H1 (cell line): ENCODE measurements around the gene HEXIM2. TPM values are rescaled to one million over a fixed set of nuclear protein-coding genes. Genes with fewer than 3 reads are reported as not detected.

Experiments used
- ASH2L ChIP-seq: fragments of 200-600, 300-600 bp; sonication (generic); IDR thresholded peaks from one replicate; pipeline ENCODE4 v1.7.1; 2017; ENCODE audit warnings: low read length
- EP300 ChIP-seq, 2 experiments: IDR thresholded peaks; 1 replicate in 1 of 2; 2 replicates in 1 of 2; pipeline ENCODE4 v1.6.1; 2011 to 2012; ENCODE audit warnings: low read depth in 2 of 2, low read length in 2 of 2, mild to moderate bottlenecking in 2 of 2, borderline replicate concordance in 1 of 2, inconsistent platforms in 1 of 2, moderate library complexity in 1 of 2
- FOSL1 ChIP-seq: IDR thresholded peaks from 2 replicates; pipeline ENCODE4 v1.6.1; 2011; ENCODE audit warnings: mild to moderate bottlenecking, low read depth, low read length, moderate library complexity; ENCODE audit not compliant: insufficient read depth
- MAX ChIP-seq: IDR thresholded peaks from 2 replicates; pipeline ENCODE4 v1.6.1; 2012; ENCODE audit warnings: inconsistent platforms
- NRF1 ChIP-seq: IDR thresholded peaks from 2 replicates; pipeline ENCODE4 v1.6.1; 2011; ENCODE audit warnings: mild to moderate bottlenecking, low read depth, low read length, improper control_type of control experiment
- POLR2A ChIP-seq, 2 experiments: IDR thresholded peaks; 1 replicate in 1 of 2; 2 replicates in 1 of 2; pipeline ENCODE4 v1.6.1; 2011; ENCODE audit warnings: low read depth in 2 of 2, low read length in 2 of 2, mild to moderate bottlenecking in 2 of 2; ENCODE audit errors: control extremely low read depth in 1 of 2
- POLR2AphosphoS5 ChIP-seq: IDR thresholded peaks from 2 replicates; pipeline ENCODE4 v1.6.1; 2011; ENCODE audit warnings: low read depth, low read length
- RXRA ChIP-seq: IDR thresholded peaks from 2 replicates; pipeline ENCODE4 v1.6.1; 2011; ENCODE audit warnings: low read depth, mild to moderate bottlenecking, low read length, moderate library complexity; ENCODE audit not compliant: insufficient read depth
- SIX5 ChIP-seq: IDR thresholded peaks from 2 replicates; pipeline ENCODE4 v1.6.1; 2011; ENCODE audit warnings: mild to moderate bottlenecking, low read depth, low read length
- TEAD4 ChIP-seq: IDR thresholded peaks from 2 replicates; pipeline ENCODE4 v1.6.1; 2012; ENCODE audit warnings: low read depth, low read length, inconsistent platforms, mixed read lengths
- ZNF274 ChIP-seq: IDR thresholded peaks from 2 replicates; pipeline ENCODE4 v1.7.0; 2012; ENCODE audit warnings: low read length, borderline replicate concordance; ENCODE audit errors: extremely low read depth
- polyA plus RNA-seq, 7 experiments: library from polyadenylated mRNA; depleted of rRNA in 3 of 7; stranded (reverse) in 5 of 7; unstranded in 2 of 7; fragments of >200 nt in 5 of 7; fragments of 200-250 nt in 2 of 7; gene quantifications; 1 replicate in 5 of 7; 2 replicates in 1 of 7; 4 replicates in 1 of 7; pipeline versions ENCODE4 v1.2.1 to v1.2.3, GENCODE V29; 2011 to 2013; ENCODE audit warnings: missing spikeins in 2 of 7, mixed read lengths in 2 of 7
- total RNA-seq: library from RNA; stranded (reverse); fragmentation: NEBNext Ultra II Directional; extraction: Animal tissue kit (Norgen Biotek cat#: 25700); gene quantifications from 2 replicates; pipeline ENCODE4 v1.2.1, GENCODE V29; 2021

Gene HEXIM2
- total and polyA plus RNA-seq, 2 of the 8 experiments (the other 6 are each of a cell fraction or from before 2014, with no cell fraction given) = 7.5 to 13.2 TPM

GRCh38 chr17:45144199-45145034, 17.3 kb upstream of the HEXIM2 start (continued):
- TF ChIP-seq TEAD4 (no peak), EP300 (IDR thresholded peaks at IDR 0.05; ENCODE audit: borderline replicate concordance in 1 of 2, low read depth in 2 of 2, low read length in 2 of 2) (no peak), ASH2L (peak; percentile 69), ZNF274 (no peak), MAX (no peak), POLR2AphosphoS5 (no peak), POLR2A (IDR thresholded peaks at IDR 0.05; ENCODE audit: control extremely low read depth in 1 of 2, low read depth in 2 of 2, low read length in 2 of 2) (peak in 1 of 2 experiments; percentile 34; a peak in 1 of 3 replicates), NRF1 (no peak), SIX5 (no peak), FOSL1 (no peak), RXRA (no peak)
- TF ChIP-seq, all 59 proteins: peak for 6
